HL-60/S4 treated with retinoic acid at 250 ng/mL for 4 days and 3 days (cell line): ENCODE data around the gene EPHA4.

Experiments used
- in situ Hi-C: fragments of 300-500 bp; cut with MboI; formaldehyde crosslinking; loops from 2 replicates; pipeline ENCODE4 v1.7.0; 2022; ENCODE audit warnings: low sequenced_read_pairs

Gene EPHA4

DNA sequence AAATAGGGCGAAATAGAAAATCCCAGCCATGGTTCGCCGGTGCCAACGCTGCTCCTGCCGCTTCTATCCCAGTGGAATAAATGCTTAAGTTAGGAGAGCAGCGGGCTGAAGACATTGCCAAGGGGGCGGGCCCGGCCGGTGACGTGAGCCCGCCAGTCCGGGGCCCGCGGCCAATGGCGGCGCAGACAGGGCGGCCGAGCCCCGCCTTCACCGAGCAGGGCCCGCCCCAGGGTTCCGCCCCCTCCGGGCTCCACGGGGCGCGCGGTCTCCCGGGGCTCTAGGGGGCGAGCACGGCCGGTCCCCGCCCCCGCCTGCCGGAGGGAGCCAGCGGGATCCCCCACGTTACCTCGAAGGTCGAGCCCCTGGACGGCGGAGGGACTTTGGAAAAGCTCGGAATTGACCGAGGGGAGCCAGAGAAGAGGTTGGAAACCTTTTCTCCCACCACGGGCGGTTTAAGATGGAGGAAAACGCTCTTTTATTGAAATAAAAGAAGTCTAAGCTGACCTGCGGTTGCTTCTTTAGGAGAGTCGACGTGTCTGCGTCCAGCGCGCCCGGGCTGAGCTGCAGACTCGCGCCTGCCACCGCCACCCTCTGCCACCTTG is at the start of gene EPHA4:
Gene EPHA4, minus strand, starts transcription at position 86 of the 602 bp plus-strand sequence. Its CDS starts 56 bp downstream, at position 30.
- in situ Hi-C loops = loop anchor here (25.0 kb wide), 1 partner anchor 885 kb away; no protein-coding TSS in a partner anchor

DNA sequence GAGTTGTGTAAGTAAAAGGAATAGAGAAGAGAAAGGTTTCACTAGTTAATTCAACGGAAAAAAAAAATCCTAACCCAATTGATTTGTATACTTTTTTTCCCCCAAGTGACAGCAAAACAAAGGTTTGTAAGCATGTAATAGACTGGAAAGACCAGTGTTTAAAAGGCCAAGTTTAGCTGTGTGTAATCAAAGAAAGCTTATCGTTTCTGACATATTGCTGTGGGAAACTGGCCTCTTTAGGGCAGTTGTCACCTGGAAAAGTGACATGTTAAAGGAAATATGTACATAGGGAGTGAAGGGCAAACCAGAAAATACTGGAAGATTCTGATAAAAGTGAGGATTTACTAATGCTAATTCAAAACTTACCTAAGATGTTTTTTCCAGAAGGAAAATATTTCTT is 45.9 kb upstream of the EPHA4 start:
- in situ Hi-C loops = no loop called here

DNA sequence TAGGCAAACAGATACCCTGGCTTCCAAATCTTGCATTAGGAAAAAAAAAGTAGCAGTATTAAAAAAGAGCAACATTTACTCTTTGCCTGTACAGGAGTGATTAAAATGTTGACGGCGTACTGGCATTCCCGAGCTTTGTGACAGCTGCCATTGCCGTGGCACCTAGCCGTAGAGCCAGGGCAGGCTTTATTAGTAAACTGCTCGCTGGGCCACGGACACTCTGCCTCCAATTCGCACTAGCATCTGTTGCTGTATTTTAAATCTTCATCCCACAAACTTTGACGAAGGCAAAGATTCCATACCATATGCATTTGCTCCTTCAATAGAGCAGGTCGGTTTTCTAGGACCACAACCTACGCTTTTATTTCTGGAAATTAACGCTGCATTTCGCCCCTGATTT is 44.5 kb upstream of the EPHA4 start:
- in situ Hi-C loops = no loop called here

DNA sequence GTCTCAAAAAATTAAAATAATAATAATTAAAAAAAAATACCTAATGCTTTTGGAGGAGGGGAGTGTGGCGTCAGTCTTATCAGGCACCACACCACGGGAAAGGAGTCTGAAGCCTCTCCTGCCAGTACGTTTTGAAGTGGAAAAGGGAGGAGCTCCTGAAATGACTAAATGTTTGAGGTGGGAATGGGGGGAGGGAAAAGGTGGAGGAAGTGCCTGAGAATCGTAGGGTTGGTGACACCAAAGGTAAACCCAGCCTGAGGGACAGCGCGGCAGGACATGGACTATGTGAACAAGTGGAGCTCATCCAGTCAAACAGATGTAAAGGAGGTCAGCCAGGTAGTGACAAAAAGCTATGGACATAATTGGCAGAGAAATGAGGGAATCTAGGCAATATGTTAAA is 42.2 kb upstream of the EPHA4 start:
- in situ Hi-C loops = no loop called here

DNA sequence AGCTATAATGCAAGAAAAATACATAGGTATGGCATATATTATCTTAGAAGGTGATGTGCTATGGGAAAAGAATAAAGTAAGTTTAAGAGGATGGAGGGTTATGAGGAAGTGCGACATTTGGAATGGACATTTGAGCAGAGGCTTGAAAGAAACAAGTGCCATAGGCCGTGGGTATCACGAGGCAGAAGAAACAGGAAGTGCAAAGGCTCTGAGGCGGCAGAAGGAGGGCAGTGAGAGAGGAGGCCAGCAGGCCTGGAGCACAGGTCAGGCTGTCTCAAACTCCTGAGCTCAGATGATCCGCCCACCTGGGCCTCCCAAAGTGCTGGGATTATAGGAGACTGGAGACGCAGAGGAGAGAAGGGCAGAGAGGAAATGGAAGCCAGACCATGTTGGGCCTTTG is 40.7 kb upstream of the EPHA4 start:
- in situ Hi-C loops = no loop called here

DNA sequence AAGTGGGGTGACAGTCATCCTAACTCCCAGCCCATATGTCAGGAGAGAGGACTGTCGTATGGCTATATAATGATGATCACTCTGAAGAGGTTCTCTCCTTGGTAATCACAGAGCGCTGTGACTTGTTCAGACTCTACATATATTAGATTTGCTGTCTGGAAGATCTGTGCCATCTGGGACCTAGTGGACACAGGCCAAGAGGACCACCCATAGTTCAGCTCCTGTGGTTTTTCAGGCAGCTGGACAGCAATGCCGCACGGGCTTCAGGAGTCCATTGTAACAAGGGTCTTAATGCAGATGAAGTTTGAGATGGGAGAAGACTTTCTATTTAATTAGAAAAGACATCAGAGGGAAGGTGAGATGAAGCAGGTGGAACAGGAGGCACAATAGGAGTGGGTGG is 40.1 kb upstream of the EPHA4 start:
- in situ Hi-C loops = no loop called here

DNA sequence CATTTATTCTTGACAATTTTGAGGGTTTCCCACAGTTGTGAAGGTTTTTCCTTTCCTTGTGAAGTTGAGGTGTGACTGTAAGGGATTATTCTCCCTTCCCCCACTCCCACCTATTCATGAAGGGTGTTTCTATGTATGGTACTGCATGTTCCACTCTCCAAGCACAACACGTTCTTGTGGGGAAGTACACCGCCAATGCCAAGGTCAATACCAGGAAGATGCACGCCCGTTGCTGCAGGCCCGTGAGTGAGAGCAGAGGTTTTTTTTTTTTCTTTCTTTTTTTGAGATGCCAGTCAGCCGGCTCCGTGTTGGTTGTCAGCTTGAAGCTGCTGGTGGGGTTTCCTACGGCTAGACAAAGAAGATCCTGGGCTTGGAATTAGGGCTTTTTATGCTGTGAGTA is 38.6 kb upstream of the EPHA4 start:
- in situ Hi-C loops = no loop called here

DNA sequence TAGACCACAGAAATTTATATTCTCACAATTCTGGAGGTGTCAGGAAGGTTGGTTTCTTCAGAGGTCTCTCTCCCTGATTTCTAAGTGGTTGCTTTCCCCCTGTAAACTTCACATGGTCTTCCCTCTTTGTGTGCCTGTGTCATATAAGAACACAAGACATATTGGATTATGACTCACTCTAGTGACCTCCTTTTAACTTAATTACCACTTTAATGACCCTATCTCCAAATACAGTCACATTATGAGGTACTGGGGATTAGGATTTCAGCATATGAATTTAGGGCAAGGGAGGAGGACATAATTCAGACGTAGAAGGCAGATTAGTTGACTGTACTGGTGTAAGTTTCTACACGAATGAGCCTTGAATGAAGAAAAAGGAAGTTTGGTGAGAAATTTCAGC is 38.2 kb upstream of the EPHA4 start:
- in situ Hi-C loops = no loop called here

DNA sequence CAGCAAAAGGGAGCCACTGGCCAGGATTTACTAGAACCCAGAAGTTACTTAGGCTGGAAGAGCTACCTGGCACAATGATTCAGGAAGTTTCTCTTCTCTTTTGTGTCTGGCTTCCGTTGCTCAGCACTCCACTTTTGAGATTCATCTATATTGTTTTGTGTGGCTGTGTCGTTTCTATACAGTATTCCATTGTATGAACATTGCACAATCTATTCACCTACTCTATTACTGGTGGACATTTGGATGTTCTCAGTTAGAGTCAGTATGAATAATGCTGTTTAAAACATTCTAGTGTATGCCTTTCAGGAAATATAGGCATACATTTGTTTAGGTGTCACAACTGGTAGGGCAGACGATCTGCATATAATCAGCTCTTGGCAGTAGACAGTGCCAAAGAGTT is 36.3 kb upstream of the EPHA4 start:
- in situ Hi-C loops = no loop called here

DNA sequence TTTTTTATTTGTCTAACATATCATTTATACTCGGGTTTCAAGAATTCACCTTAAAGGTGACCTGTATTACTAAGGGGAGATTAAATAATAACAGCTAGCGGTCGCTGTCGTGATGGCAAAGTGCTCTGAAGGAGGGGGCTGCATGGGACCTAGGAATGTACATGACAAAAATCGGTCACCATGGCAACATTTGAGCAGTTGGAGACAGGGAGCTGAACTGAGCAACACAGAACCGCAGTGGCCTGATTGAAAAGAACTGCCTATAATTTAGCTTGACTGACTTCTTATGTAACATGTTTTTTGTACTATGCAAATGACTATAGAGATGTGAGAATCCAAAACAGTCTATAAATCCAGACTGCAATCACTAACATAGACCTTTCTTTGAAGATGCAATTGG is 34.3 kb upstream of the EPHA4 start:
- in situ Hi-C loops = no loop called here

DNA sequence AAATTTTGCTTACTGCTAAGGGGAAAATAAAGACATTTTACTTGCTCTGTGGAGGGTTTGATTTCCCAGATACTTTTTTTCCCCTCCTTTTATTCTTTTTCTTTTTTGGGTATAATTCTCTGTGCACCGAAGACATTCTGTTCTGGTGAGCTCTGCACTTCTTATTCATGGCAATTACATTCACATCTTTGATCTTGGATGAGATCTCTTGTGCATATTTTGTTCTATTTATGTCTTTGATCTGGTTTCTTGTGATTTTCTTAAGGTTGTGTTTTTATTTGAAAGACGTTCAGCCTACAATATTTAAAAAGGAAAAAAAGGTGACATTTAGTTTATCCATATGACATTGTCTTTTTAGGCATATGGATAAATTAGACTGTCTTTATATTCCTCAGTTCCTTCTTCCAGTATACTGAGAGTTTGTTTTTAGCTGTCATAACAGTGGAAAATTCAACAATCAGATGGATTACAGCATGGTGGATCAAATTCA is 33.7 kb upstream of the EPHA4 start:
- in situ Hi-C loops = no loop called here

DNA sequence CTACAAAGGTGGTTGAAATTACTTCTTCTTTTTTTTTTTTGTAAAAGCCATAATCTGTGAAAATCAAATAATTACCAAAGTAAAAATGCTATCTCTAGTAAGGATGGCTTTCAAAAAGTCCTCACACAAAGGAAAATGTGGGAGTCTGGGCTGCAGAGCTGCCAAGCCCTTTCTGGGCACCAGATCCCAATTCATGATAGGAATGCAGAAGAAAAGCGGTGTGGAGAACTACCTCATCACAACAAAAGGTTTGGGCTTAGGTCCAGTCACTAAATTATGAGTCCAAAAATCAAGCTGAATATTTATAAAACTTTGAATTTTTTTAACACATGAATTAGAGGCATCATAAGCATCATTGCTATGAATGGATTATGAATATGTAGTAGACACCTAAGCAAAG is 30.8 kb upstream of the EPHA4 start:
- in situ Hi-C loops = no loop called here

DNA sequence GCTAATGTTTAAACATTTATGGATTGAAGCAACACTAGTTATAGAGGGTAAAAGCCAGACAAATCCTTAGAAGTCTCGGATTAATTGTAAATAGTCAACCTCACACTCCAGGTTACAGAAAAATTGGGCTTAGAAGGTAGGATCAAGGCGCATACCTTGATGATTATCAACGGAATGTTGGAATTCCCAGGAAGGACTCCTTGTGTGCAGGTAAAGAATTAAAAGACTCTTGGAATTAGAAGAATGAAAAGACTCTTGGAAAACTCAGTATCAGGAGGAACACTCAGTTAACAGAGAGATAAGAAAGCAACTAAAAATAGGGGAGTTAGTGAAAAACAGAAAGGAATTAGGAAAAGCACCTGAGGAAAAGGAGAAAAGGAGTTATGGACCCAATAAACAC is 29.3 kb upstream of the EPHA4 start:
- in situ Hi-C loops = no loop called here

DNA sequence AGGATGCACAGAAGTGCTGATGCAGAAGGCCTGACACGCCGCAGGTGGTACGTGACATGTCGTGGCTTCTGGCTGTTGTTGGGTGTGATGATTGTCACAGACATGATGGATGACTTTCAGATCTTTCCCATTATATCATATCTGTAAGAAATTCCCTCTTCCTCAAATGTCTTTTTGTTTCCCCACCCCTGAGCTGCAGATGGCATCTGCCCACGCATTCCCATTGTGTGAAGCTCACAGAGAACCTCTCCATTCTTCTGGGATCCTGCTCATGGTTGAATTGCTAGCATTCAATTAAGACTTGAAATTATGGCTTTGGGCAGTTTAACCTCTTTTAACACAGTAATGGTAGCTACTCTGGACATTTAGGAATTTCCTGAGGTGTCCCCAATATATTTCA is 28.3 kb upstream of the EPHA4 start:
- in situ Hi-C loops = no loop called here

DNA sequence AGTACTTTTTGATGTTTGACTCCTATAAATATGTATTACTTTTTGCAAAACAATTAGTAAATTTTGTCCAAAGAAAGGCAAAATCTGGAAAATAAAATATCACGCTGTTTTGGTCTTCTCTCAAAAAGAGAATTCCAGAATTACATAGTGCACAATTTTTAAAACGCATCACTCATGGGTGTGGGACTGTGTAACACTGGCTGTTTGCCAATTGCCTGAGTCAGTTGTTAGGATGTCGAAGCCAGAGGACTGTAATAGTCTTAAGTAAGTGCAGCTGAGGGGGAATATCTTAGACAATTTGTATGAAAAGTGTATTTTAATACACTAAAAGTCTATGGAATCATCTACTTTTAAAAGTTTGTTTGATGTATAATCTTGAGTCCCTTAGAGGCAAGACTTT is 24.1 kb upstream of the EPHA4 start:
- in situ Hi-C loops = no loop called here

DNA sequence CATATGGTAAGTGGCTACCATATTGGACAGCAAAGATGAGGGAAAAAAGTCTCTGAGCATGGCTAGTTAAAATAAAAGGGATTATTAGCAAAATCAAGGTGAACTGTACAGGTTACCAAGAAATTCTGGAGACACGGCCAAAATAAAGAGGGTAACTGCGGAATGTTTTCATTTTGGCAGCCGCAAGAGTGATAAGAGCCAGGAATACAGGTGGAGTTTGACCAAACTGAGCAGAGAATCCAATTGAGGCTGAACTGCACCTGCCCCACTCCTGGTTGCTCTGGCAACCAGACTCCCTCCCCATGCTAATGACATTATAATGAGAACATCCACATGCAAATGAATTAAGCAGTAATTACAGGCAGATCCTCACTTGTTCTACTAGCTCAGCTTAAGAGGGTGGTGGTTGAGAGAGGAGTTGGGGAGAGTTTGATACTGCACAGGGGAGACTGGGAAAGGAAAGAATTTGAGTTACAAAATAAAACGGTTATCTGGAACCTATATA is 18.8 kb upstream of the EPHA4 start:
- in situ Hi-C loops = no loop called here

DNA sequence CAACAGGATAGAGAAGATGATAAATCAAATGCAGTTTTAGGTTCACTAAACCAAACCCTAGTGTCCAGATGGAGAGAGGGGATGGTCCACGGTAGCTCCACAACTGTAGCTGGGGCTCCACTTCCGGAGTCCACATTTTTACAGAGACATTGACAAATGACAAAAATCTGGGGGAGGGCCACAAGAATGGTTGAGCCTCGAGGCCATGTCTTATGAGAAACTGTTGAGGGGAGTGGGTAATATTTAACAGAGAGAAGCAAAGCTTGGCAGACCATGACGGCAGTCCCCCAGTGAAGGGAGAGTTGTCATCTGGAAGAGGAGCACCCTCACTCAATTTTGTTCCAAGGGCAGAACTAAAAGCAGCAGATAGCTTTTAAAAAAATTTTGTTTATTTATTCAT is 17.6 kb upstream of the EPHA4 start:
- in situ Hi-C loops = no loop called here

DNA sequence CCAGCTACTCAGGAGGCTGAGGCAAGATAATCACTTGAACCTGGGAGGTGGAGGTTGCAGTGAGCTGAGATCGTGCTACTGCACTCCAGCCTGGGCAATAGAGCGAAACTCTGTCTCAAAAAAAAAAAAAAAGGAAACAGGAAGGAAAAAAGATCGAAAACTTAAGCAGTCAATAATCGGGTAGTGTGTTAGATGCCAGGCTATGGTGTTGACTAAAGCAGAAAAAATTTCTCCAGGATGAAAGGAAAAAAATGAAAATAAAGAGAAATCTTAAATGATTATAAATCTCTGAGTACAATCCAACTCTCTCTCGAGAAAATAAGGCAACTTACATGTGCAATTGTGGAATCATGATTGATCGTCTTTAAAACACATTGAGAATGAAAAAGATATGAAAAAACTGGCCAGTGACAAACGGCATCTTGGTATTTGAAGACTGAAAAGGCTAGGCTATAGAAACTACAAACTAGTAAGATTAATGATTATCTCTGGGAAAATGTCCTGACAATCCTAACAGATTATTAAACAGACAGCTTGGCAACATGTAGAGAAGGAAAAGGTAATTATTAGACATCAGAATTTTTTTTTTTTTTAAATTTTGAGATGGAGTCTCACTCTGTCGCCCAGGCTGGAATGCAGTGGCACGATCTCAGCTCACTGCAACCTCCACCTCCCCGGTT is 16.3 kb upstream of the EPHA4 start:
- in situ Hi-C loops = no loop called here

DNA sequence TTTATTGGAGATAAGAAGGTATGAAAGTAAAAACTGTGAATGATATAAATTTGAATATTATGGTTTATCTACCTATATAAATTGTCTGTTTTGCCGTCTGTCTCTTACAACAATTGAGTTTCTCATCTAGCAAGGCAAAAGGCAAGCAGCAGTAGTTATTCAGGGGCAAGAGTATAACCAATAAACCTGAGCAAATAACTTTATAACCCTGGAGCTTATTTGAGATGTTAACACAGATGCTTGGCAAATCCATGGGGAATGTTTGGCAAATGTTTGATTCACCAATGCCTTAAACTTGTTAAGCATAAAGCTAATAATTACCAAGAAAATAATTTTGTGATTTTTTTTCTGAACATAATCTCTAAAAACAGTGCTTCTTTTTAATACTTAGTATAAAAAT is 9.9 kb upstream of the EPHA4 start:
- in situ Hi-C loops = no loop called here

DNA sequence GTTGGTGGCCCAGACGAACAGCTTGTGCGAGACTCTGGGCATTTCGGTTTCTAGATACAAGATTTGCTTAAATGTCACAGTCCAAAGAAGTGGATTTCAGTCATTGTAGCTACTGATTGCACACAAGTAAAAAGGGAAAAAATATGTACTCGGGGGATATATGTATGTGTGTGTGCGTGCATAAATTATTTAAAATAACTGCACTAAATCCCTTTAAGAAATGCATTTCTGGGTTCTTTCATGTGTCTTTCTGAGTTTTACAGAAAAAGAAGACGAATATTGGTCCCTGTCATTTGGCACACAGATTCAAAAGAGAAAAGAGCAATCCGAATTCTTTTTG is 2.1 kb upstream of the EPHA4 start:
- in situ Hi-C loops = loop anchor here (25.0 kb wide), 1 partner anchor 887 kb away; no protein-coding TSS in a partner anchor

DNA sequence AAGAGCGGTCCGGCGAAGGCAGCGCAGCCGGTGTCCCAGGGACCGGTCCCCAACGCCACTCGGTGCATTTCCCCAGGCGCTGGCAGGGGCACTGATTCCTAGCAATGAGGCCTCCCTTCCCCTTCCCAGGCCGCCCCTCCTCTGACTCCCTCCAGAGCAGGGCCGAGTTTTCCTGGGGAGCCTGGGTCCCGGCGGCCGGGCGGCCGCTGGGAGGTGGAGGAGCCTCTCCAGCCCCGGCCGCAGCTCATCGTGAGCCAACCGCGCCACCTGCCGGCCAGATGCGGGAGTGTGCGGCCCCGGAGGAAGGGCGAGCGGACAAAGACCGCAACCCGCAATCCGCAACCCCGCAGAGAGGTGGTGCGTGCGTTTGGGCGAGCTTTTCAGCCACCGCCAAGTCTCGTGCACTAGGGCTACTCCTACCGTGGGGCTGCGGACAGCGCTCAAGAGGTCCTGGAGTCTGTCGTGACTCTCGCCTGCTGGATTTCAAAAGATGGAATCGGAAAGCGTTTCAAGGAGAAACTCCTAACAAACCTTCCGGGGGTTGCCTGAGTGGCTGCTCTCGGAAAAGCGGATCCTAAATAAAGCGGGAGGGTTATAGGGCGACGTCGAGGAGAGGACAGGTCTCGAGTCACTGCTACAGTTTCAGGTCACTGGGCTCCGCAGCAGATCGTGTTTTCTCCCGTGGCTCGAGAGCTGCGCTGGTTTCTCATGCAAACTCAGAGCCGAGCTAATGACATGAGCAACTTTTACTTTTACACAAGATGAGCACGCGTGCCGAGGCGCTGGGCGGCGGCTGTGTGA is 1.5 kb upstream of the EPHA4 start:
- in situ Hi-C loops = loop anchor here (25.0 kb wide), 1 partner anchor 886 kb away; no protein-coding TSS in a partner anchor
